Occipital lobe (tissue), 2 donors: ENCODE data around the gene CCNG2. TPM values are rescaled to one million over a fixed set of nuclear protein-coding genes. Genes with fewer than 3 reads are reported as not detected.
"Not testable (repeated sequence)": the region's sequence is repeated elsewhere in the genome, so short reads cannot be mapped to it uniquely, and the experiment has no call there.

Experiments
- DNase-seq: peaks from one replicate; lab custom pipeline; 2025; lab: John Stamatoyannopoulos, UW
- total RNA-seq: library from RNA; depleted of rRNA; stranded (reverse); fragments of >200 nt; gene quantifications from one replicate; pipeline ENCODE4 v1.2.3, GENCODE V29; 2014

The CCNG2 gene
- total RNA-seq, result 139 TPM

- DNase-seq, result peak; percentile 90
Measured at GRCh38 chr4:77156912-77157858, at the start of gene CCNG2. CCNG2 (plus strand) TSS chr4:77157207; CDS start chr4:77158533, 1,326 bp downstream.

- no peak for DNase-seq
Measured at GRCh38 chr4:77110730-77111129, 46.3 kb upstream of the CCNG2 start.

- DNase-seq, result no peak
Measured at GRCh38 chr4:77113069-77113468, 43.9 kb upstream of the CCNG2 start.

- DNase-seq, result no peak
Measured at GRCh38 chr4:77117721-77118120, 39.3 kb upstream of the CCNG2 start.

GRCh38 chr4:77120886-77121508 is 36.0 kb upstream of the CCNG2 start:
- no peak for DNase-seq

- no peak for DNase-seq
Measured at GRCh38 chr4:77121736-77122240, 35.2 kb upstream of the CCNG2 start.

- DNase-seq, result no peak
Measured at GRCh38 chr4:77122656-77123055, 34.4 kb upstream of the CCNG2 start.

GRCh38 chr4:77123411-77123810 is 33.6 kb upstream of the CCNG2 start:
- no peak for DNase-seq

- DNase-seq, result no peak
Measured at GRCh38 chr4:77124576-77124975, 32.4 kb upstream of the CCNG2 start.

- no peak for DNase-seq
Measured at GRCh38 chr4:77125961-77126360, 31.0 kb upstream of the CCNG2 start.

GRCh38 chr4:77126809-77127208 is 30.2 kb upstream of the CCNG2 start:
- DNase-seq, result no peak

GRCh38 chr4:77127215-77127614 is 29.8 kb upstream of the CCNG2 start:
- no peak for DNase-seq

- DNase-seq, result no peak
Measured at GRCh38 chr4:77127837-77128621, 29.0 kb upstream of the CCNG2 start.

GRCh38 chr4:77132652-77133312 is 24.2 kb upstream of the CCNG2 start:
- DNase-seq, result no peak

- DNase-seq, result not testable (repeated sequence)
Measured at GRCh38 chr4:77137448-77137847, 19.6 kb upstream of the CCNG2 start.

- no peak for DNase-seq
Measured at GRCh38 chr4:77141964-77142645, 14.9 kb upstream of the CCNG2 start.

- DNase-seq, result no peak
Measured at GRCh38 chr4:77142646-77143028, 14.4 kb upstream of the CCNG2 start.

GRCh38 chr4:77143091-77143490 is 13.9 kb upstream of the CCNG2 start:
- no peak for DNase-seq

GRCh38 chr4:77145842-77146185 is 11.2 kb upstream of the CCNG2 start:
- DNase-seq, result no peak

GRCh38 chr4:77146186-77147078 is 10.6 kb upstream of the CCNG2 start:
- no peak for DNase-seq
